ENCODE results near the gene DAPL1. TPM values are rescaled to one million over a fixed set of nuclear protein-coding genes. Genes with fewer than 3 reads are reported as not detected.

Gene DAPL1
- total RNA-seq, 4 donors from 2014 or later, result 242 to 361 (median 326) TPM

- intact Hi-C loops (cut with DNase I; ENCODE audit: low total_unique reads), result no loop called here
- no peak for DNase-seq (ENCODE audit: low spot score in 2 of 2)
- WGBS, 2 donors, result 58 to 66% methylated on average over 4 of the region's 4 CpGs
- TF ChIP-seq POLR2A (IDR thresholded peaks at IDR 0.05), result no peak
- TF ChIP-seq, protein P1, sequence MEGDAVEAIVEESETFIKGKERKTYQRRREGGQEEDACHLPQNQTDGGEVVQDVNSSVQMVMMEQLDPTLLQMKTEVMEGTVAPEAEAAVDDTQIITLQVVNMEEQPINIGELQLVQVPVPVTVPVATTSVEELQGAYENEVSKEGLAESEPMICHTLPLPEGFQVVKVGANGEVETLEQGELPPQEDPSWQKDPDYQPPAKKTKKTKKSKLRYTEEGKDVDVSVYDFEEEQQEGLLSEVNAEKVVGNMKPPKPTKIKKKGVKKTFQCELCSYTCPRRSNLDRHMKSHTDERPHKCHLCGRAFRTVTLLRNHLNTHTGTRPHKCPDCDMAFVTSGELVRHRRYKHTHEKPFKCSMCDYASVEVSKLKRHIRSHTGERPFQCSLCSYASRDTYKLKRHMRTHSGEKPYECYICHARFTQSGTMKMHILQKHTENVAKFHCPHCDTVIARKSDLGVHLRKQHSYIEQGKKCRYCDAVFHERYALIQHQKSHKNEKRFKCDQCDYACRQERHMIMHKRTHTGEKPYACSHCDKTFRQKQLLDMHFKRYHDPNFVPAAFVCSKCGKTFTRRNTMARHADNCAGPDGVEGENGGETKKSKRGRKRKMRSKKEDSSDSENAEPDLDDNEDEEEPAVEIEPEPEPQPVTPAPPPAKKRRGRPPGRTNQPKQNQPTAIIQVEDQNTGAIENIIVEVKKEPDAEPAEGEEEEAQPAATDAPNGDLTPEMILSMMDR (IDR thresholded peaks at IDR 0.05), result no peak
- no peak overlapping the region for H3K4me3 ChIP-seq (ENCODE audit: low read depth, poor library complexity, severe bottlenecking)
These were observed 33.5 kb downstream of the DAPL1 start for GRCh38 chr2:158828378-158829164.

DNA sequence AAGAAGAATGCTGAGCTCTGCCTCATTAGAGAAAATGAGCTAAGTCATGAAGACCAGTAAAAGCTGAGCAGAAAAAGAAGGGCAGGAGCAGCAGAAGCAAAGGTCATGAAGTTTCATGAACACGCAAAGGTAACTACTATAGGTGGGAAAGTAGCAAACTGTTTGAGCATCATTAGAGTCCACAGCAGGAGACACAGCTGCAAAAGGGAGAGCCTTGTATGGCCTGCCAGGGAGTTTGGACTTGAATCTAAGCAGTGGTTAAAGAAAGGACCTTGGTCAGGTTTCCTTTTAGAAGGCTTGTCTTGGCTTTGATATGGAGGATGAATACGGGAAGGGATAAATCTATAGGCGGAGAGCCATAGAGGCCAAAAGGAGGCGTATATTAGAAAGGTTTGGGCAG lies 34.0 kb downstream of the DAPL1 start:
- H3K4me3 ChIP-seq (ENCODE audit: low read depth, poor library complexity, severe bottlenecking), result no peak overlapping the region
- DNase-seq (ENCODE audit: low spot score in 2 of 2), result no peak
- 90 to 92% methylated on average over 4 of the region's 4 CpGs for WGBS, 2 donors
- TF ChIP-seq POLR2A (IDR thresholded peaks at IDR 0.05), result no peak
- TF ChIP-seq, protein P1 (IDR thresholded peaks at IDR 0.05), result no peak
- intact Hi-C loops (cut with DNase I; ENCODE audit: low total_unique reads), result no loop called here

GRCh38 chr2:158830201-158830600 lies 35.1 kb downstream of the DAPL1 start:
- no peak for TF ChIP-seq POLR2A (IDR thresholded peaks at IDR 0.05)
- TF ChIP-seq, protein P1 (IDR thresholded peaks at IDR 0.05), result no peak
- H3K4me3 ChIP-seq (ENCODE audit: low read depth, poor library complexity, severe bottlenecking), result no peak overlapping the region
- DNase-seq (ENCODE audit: low spot score in 2 of 2), result no peak
- WGBS, 2 donors, result 82 to 88% methylated on average over 4 of the region's 4 CpGs
- intact Hi-C loops (cut with DNase I; ENCODE audit: low total_unique reads), result no loop called here

DNA sequence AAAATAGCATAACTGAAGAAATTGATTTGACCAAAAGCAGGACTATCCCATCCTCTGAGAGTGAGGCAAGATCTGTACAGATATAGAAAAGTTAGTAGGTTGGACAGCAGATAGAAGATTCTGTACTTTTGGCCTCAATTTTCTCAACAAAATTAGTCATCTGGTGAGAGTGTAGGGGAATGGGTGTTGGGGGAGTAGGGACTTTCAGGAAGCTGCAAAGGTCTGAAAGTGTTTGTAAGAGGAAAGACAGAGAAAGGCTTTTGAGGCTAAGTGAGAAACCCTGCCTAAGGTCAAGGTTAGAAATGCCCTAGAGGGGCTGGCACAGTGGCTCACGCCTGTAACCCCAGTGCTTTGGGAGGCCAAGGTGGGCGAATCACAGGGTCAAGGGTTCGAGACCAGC lies 40.3 kb downstream of the DAPL1 start:
- WGBS, 2 donors, result 87 to 88% methylated on average over 3 of the region's 3 CpGs
- TF ChIP-seq, protein P1 (IDR thresholded peaks at IDR 0.05), result no peak
- no peak for TF ChIP-seq POLR2A (IDR thresholded peaks at IDR 0.05)
- H3K4me3 ChIP-seq (ENCODE audit: low read depth, poor library complexity, severe bottlenecking), result no peak overlapping the region
- intact Hi-C loops (cut with DNase I; ENCODE audit: low total_unique reads), result no loop called here
- DNase-seq (ENCODE audit: low spot score in 2 of 2), result no peak

DNA sequence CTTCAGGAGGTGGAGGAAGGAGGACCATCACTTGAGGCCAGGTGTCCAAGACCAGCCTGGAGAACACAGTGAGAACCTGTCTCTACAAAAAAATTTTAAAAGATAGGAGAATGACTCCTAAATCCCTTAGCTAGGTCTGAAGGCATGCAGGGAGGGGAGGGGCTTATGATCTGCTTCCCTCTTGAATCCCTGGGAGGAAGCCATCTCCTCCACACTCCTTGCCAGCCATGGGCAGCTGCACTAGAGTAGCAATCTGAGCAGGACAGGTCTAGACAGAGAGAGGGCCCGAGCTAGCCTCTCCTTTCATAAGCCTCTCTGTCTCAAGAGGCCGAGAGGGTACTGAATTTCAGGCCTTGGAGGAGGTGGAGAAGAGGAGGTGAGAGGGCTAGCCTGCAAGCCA lies 42.5 kb downstream of the DAPL1 start:
- no peak for DNase-seq (ENCODE audit: low spot score in 2 of 2)
- no peak overlapping the region for H3K4me3 ChIP-seq (ENCODE audit: low read depth, poor library complexity, severe bottlenecking)
- intact Hi-C loops (cut with DNase I; ENCODE audit: low total_unique reads), result no loop called here
- WGBS, 2 donors, result 44 to 59% methylated on average over 2 of the region's 2 CpGs
- TF ChIP-seq POLR2A (IDR thresholded peaks at IDR 0.05), result no peak
- TF ChIP-seq, protein P1 (IDR thresholded peaks at IDR 0.05), result no peak

DNA sequence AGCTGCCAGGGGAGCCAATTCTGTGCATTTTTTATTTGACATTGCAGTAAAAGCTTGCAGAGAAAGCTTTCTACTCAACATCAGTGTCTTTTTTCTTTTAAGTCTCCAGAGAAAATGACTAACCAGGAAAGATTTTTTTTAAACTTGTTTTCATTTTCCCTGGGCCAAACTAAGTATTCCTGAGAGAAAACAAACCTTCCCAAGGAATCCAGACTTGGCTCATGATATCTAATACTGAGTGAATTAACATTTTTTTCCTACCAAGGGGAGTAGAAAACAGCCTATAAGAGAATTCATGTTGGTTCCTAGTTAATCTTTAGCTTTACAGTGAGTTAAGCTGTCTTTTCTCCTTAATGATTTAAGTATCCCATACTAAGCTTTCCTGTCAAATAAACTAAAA lies 46.7 kb downstream of the DAPL1 start:
- intact Hi-C loops (cut with DNase I; ENCODE audit: low total_unique reads), result no loop called here
- H3K4me3 ChIP-seq (ENCODE audit: low read depth, poor library complexity, severe bottlenecking), result no peak overlapping the region
- DNase-seq (ENCODE audit: low spot score in 2 of 2), result no peak
- TF ChIP-seq, protein P1 (IDR thresholded peaks at IDR 0.05), result no peak
- TF ChIP-seq POLR2A (IDR thresholded peaks at IDR 0.05), result no peak

Data from lower leg skin (tissue), 4 donors.